CD4-positive, alpha-beta T cell treated with Interferon gamma for 1 hour (primary cell): ENCODE measurements around the gene FKBP11.
A peak's percentile ranks its signal among the peaks of the same experiment; 100 is the strongest.
"Not testable (repeated sequence)": the region's sequence is repeated elsewhere in the genome, so short reads cannot be mapped to it uniquely, and the experiment has no call there.

Experiments used
- DNase-seq: peaks from one replicate; pipeline ENCODE4 v3.0.0-alpha.2; 2020

Gene FKBP11

DNA sequence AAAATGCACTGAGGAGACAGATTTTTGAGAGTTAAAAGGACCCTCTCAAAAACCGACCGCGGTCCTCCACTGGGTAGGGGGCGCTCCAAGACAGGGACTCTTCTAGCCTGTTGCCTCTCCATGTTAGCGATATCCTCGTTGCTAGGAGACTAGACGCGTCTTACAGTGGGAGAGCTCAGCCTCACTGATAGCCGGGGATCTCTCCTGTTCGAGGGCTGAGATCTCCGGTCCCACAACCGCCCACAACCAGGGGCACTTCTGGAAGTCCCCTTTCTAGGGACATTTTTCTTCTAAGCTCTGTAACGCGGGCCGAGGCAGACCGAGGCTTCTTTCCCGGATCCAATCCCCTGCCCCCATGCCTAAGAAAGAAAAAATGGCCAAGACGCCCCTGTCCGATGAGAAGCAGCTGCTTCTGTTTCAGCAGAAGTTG lies 21.3 kb downstream of the FKBP11 start:
- DNase-seq: peak; percentile 84

DNA sequence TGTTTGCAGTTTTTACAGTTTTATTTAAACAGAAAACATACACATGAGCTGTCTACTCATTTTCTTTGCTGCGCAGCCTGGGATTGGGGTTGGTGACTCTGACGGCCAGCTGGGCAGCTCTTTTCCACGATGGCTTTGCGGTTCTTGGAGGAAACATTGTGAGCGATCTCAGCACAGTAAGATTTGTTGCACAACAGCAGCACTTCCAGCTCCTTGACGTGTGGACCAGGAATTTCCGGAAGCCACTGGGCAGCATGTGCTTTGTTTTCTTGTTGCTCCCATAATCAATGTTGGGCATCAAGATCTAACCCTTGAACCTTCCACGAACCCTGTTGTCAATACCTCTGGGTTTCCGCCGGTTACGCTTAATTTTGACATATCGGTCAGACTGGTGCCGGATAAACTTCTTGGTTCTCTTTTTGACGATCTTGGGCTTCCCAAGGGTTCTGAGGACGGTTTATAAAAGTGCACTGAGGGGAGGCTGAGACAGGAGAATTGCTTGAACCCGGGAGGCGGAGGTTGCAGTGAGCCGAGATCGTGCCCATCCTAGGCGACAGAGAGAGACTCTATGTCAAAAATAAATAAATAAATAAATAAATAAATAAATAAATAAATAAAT lies 21.8 kb downstream of the FKBP11 start:
- no peak for DNase-seq

- no peak for DNase-seq
Measured at GRCh38 chr12:48901278-48901677, 24.0 kb downstream of the FKBP11 start.

GRCh38 chr12:48899651-48900050 lies 25.6 kb downstream of the FKBP11 start:
- no peak for DNase-seq

GRCh38 chr12:48894271-48894670 lies 31.0 kb downstream of the FKBP11 start:
- no peak for DNase-seq

DNA sequence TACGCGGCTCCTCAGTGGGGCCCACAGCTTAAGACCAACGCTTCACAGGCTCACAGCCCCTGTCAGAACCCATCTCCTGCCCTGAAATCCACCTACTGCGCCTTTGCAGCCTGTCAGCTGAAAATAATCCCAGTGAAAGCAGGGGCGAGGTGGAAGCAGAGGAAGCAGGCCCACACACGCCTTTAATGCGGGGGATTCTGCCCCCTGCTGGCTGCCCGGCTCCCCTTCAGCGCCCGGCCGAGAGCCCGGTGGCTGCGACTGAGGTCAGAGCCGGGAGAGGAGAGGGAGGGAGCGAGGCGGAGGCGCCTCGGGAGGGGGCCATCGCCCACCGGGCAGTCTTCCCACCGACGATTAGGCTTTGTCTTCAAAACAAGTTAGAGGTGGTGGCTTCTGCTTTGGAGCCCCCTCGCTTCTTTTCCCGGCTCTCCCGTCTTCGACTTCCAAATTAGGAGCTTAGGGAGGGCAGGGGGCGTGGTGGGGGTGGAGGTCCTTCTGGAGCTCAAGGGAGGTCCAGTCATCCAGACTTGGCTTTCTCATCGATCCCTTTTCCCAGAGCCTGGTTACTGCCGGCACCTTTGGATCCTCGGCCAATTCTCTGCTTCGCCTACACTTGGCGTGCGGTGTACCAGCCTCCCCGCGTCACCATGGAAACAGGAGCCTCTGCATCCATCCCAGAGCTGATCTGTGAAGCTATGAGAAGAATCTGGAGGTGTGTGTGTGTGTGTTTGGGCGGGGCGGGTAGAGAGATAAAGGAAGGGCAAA lies 34.5 kb downstream of the FKBP11 start:
- DNase-seq: peak; percentile 64

DNA sequence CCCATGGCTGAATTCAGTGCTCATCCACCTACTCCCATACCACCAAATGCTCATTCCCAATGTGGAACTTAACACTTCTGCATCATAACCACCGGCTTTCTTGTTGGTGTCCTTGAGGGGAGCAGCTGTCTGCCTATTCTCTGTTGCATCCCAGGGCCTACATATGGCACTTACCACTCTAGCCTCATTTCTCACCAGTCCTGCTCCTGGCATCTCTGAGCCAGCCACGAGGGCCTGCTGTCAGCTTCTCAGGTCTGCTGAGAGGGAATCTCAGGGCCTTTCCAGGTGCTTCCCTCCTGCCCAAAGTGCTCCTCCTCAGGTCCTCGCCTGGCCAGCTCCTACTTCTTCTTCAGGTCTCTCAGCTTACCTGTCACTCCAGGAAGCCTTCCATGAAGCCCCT lies 35.6 kb downstream of the FKBP11 start:
- no peak for DNase-seq

DNA sequence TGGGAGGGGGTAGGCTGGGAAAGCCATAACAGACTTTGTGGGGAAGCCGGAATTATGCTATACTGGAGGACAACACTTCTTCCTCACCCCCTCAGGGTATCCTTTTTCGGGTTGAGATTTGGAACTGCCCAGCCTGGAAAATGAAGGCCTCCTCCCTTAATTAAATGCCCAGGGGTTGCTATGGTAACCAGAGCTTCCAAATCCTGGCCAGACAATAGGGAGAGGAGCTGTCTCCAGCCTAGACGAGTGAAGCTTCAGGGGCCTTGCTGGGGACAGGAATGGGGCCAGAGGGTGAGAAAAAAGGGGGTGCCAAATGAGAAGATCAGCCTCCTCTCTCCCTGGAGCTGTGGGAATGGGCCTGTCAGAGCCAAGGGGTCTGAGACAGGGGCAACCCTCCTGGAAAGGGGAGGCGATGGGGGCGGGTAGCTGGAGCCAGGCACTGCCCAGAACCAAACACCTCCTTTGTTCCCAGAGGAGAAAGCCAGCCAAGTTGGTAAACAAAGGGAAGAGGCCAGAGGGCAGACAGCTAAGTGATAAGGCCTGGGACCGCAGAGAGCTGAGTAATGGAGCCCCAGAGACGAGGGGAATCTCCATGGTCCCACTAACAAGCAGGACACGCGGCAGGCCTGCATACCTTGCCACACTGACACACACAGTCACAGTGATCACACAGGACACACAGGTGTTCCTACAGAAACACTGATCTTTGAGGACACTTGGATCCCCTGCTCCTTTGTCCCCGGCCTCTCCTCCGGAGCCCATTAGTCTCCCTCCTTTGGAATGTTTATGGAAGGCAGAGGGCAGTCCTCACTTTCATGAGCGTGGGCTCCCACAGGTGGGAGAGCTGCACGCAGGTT lies 41.8 kb downstream of the FKBP11 start:
- no peak for DNase-seq

- DNase-seq: no peak
Measured at GRCh38 chr12:48882972-48883304, 42.4 kb downstream of the FKBP11 start.

- DNase-seq: no peak
Measured at GRCh38 chr12:48882315-48882687, 43.0 kb downstream of the FKBP11 start.

DNA sequence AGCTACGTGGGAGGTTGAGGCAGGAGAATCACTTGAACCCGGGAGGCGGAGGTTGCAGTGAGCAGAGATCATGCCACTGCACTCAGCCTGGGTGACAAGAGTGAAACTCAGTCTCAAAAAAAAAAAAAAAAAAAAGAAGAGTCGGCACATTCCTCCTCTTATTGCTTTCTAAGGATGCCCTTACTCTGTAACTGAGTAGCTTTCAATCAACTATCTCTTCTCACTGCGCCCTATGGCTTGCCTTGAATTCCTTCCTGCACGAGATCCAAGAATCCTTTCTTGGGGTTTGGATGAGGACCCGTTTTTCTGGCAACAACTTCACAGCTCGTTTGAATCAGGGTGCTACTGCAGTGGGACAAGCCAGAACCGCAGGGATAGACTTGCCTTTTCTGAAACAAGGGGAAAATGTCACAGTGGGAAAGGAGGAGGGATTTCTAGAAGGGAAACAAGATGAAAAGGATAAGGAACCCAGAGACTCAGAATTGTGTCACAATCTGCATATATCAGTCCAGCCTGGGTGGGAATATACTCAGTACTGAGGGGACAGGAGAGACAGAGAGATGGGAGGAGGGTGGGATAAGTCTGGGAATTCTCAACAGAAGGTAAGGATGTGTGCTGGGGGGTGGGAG lies 43.5 kb downstream of the FKBP11 start:
- DNase-seq: no peak

DNA sequence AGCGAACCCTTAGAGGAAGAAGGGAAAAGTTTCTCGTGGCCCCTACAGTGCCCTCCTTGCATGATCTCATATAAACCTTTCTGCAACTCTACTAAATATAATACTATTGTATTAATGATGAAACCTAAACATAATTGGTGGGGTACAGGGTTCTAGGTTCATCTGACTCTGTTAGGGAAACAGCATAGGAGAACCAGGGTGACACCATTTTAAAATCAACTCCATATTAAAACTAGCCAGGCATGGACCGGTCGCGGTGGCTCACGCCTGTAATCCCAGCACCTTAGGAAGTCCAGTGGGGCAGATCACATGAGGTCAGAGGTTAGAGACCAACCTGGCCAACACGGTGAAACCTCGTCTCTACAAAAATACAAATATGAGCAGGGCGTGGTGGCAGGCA lies 44.6 kb downstream of the FKBP11 start:
- DNase-seq: no peak

GRCh38 chr12:48878548-48878947 lies 46.7 kb downstream of the FKBP11 start:
- no peak for DNase-seq

GRCh38 chr12:48875944-48876515 lies 49.3 kb downstream of the FKBP11 start:
- DNase-seq: no peak

DNA sequence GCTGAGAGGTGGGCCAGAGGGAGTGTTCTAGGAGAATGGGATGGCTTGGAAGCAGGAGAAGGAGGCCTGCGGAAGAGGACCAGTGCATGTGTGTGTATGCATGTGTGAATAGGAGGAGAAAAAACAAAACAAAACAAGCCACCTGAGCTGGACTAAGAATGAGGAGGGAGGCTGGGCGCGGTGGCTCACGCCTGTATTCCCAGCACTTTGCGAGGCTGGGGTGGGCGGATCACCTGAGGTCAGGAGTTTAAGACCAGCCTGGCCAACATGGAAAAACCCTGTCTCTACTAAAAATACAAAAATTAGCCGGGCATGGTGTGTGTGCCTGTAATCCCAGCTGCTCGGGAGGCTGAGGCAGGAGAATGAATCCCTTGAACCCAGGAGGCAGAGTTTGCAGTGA lies 51.8 kb downstream of the FKBP11 start:
- DNase-seq: not testable (repeated sequence)

DNA sequence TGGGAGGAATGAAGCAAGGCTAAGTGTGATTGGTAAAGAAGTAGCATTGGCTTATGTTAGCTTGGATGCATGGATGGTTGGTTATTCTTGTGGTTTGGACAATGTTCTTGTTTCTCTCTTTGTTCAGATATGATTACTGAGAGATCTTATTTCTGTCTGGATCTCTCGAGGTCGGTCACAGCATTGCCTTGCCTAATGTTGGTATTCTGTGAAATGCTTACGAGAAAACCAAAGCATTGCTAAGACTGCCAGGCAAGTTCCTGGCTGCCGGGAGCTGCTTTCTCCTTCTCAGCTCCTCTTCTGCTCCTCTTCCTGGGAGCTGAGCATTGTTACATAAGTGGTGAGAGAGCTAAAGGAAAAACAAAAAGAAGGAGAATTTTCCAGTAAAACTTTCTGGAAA lies 52.2 kb downstream of the FKBP11 start:
- DNase-seq: no peak
